Measurements from ENCODE around the gene CPPED1. TPM values are rescaled to one million over a fixed set of nuclear protein-coding genes. Genes with fewer than 3 reads are reported as not detected.

The CPPED1 gene
- total and polyA plus RNA-seq, 2 experiments from 2014 or later = 6.2 to 7.3 TPM

DNA sequence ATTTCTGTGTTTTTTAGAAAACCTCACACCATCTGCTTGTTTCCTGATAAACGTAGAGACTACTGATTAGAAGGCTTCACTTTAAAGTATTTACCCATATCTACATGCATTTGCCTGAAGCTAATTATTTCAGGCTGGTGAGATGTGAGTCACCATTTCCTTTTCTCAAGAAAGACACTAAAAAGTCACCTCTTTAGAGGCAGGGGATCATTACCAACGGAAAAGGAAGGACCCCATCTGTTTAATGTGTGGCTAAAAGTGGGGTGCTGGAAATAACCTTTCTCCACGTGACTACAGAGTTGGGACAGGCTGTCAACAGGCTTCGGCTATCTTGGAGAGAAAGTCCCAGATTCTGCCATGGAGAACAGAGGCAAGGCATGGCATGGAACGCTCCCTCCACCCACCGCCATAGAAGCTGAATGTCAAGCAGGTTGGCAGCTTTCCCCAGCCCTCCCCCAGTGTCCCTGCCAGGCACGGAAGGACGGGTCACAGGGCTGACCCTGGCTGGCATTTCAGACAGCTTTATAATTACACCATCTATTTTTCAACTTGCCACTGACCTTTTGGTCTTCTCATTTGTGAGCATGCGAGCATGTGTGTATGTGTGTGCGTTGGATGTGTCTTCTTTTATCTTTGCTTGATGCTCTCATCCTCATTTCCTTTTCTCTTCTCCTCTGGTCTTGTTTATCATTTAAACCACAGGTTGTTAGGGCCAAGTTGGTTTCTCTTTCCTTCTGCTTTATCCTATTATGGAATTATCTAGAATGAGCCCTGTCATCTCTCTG is 157.0 kb downstream of the CPPED1 start:
- no peak for ATAC-seq

DNA sequence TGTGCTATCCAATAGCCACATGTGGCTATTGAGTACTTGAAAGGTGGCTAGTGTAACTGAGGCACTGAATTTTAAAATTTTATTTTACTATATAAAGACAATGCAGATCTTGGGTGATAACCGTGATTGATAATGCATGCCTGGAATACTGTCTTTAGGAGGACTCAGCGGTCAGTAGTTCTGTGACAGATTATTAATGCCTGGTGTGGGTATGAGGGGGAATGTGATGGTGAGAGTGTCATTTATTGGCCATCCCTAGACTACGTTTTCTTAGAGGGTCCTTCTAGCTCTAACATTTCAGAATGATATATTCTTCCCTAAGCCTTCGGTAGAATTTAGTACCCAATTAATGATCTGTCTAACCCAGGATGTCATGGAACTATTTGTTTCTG is 157.6 kb downstream of the CPPED1 start:
- Histone ChIP-seq H2AFZ (no peak overlapping the region), H3K36me3 (ENCODE audit: insufficient read depth) (no peaks in the 10 kb centered on the region), H3K4me1 (ENCODE audit: insufficient read depth) (no peaks in the 10 kb centered on the region), H3K9me2 (ENCODE audit: insufficient read depth) (no peaks in the 10 kb centered on the region; the same call in 1 of the 2 replicates), H3K4me3 (no peak overlapping the region), H3K4me2 (no peak overlapping the region), H3K27ac (ENCODE audit: low read depth) (no peak overlapping the region), H3K27me3 (ENCODE audit: insufficient read depth) (no peaks in the 10 kb centered on the region), H3F3A (replicated peaks; ENCODE audit: low read depth) (no peaks in the 10 kb centered on the region), H3K79me2 (replicated peaks; ENCODE audit: insufficient read depth) (no peaks in the 10 kb centered on the region), H4K20me1 (replicated peaks; ENCODE audit: insufficient read depth) (no peaks in the 10 kb centered on the region; the same call in 1 of the 2 replicates)
- DNase-seq (ENCODE audit: low spot score) (no peak), ATAC-seq (no peak)
- Mint-ChIP-seq H3K4me1 (no peaks in the 10 kb centered on the region), H3K27me3 (ENCODE audit: insufficient read depth, low read depth, poor library complexity) (peaks cover 2% of the 10 kb centered on the region), H3K36me3 (ENCODE audit: low read depth) (no peaks in the 10 kb centered on the region), H3K9me3 (no peaks in the 10 kb centered on the region; the same call in 2 of the 3 replicates), H3K27ac (no peak overlapping the region), H3K4me3 (no peak overlapping the region)
- TF ChIP-seq ZNF114 (CRISPR knock-in tag; IDR thresholded peaks at IDR 0.05) = no peak
- TF ChIP-seq, protein P1, sequence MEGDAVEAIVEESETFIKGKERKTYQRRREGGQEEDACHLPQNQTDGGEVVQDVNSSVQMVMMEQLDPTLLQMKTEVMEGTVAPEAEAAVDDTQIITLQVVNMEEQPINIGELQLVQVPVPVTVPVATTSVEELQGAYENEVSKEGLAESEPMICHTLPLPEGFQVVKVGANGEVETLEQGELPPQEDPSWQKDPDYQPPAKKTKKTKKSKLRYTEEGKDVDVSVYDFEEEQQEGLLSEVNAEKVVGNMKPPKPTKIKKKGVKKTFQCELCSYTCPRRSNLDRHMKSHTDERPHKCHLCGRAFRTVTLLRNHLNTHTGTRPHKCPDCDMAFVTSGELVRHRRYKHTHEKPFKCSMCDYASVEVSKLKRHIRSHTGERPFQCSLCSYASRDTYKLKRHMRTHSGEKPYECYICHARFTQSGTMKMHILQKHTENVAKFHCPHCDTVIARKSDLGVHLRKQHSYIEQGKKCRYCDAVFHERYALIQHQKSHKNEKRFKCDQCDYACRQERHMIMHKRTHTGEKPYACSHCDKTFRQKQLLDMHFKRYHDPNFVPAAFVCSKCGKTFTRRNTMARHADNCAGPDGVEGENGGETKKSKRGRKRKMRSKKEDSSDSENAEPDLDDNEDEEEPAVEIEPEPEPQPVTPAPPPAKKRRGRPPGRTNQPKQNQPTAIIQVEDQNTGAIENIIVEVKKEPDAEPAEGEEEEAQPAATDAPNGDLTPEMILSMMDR (conservative IDR thresholded peaks at IDR 0.05; ENCODE audit: low read depth in 2 of 2) = no peak
- TF ChIP-seq EZH2phosphoT487 (IDR thresholded peaks at IDR 0.05; ENCODE audit: unreplicated experiment) = no peak
- TF ChIP-seq, protein P2, sequence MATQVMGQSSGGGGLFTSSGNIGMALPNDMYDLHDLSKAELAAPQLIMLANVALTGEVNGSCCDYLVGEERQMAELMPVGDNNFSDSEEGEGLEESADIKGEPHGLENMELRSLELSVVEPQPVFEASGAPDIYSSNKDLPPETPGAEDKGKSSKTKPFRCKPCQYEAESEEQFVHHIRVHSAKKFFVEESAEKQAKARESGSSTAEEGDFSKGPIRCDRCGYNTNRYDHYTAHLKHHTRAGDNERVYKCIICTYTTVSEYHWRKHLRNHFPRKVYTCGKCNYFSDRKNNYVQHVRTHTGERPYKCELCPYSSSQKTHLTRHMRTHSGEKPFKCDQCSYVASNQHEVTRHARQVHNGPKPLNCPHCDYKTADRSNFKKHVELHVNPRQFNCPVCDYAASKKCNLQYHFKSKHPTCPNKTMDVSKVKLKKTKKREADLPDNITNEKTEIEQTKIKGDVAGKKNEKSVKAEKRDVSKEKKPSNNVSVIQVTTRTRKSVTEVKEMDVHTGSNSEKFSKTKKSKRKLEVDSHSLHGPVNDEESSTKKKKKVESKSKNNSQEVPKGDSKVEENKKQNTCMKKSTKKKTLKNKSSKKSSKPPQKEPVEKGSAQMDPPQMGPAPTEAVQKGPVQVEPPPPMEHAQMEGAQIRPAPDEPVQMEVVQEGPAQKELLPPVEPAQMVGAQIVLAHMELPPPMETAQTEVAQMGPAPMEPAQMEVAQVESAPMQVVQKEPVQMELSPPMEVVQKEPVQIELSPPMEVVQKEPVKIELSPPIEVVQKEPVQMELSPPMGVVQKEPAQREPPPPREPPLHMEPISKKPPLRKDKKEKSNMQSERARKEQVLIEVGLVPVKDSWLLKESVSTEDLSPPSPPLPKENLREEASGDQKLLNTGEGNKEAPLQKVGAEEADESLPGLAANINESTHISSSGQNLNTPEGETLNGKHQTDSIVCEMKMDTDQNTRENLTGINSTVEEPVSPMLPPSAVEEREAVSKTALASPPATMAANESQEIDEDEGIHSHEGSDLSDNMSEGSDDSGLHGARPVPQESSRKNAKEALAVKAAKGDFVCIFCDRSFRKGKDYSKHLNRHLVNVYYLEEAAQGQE (IDR thresholded peaks at IDR 0.05; ENCODE audit: unreplicated experiment) = no peak
- TF ChIP-seq, protein P3, sequence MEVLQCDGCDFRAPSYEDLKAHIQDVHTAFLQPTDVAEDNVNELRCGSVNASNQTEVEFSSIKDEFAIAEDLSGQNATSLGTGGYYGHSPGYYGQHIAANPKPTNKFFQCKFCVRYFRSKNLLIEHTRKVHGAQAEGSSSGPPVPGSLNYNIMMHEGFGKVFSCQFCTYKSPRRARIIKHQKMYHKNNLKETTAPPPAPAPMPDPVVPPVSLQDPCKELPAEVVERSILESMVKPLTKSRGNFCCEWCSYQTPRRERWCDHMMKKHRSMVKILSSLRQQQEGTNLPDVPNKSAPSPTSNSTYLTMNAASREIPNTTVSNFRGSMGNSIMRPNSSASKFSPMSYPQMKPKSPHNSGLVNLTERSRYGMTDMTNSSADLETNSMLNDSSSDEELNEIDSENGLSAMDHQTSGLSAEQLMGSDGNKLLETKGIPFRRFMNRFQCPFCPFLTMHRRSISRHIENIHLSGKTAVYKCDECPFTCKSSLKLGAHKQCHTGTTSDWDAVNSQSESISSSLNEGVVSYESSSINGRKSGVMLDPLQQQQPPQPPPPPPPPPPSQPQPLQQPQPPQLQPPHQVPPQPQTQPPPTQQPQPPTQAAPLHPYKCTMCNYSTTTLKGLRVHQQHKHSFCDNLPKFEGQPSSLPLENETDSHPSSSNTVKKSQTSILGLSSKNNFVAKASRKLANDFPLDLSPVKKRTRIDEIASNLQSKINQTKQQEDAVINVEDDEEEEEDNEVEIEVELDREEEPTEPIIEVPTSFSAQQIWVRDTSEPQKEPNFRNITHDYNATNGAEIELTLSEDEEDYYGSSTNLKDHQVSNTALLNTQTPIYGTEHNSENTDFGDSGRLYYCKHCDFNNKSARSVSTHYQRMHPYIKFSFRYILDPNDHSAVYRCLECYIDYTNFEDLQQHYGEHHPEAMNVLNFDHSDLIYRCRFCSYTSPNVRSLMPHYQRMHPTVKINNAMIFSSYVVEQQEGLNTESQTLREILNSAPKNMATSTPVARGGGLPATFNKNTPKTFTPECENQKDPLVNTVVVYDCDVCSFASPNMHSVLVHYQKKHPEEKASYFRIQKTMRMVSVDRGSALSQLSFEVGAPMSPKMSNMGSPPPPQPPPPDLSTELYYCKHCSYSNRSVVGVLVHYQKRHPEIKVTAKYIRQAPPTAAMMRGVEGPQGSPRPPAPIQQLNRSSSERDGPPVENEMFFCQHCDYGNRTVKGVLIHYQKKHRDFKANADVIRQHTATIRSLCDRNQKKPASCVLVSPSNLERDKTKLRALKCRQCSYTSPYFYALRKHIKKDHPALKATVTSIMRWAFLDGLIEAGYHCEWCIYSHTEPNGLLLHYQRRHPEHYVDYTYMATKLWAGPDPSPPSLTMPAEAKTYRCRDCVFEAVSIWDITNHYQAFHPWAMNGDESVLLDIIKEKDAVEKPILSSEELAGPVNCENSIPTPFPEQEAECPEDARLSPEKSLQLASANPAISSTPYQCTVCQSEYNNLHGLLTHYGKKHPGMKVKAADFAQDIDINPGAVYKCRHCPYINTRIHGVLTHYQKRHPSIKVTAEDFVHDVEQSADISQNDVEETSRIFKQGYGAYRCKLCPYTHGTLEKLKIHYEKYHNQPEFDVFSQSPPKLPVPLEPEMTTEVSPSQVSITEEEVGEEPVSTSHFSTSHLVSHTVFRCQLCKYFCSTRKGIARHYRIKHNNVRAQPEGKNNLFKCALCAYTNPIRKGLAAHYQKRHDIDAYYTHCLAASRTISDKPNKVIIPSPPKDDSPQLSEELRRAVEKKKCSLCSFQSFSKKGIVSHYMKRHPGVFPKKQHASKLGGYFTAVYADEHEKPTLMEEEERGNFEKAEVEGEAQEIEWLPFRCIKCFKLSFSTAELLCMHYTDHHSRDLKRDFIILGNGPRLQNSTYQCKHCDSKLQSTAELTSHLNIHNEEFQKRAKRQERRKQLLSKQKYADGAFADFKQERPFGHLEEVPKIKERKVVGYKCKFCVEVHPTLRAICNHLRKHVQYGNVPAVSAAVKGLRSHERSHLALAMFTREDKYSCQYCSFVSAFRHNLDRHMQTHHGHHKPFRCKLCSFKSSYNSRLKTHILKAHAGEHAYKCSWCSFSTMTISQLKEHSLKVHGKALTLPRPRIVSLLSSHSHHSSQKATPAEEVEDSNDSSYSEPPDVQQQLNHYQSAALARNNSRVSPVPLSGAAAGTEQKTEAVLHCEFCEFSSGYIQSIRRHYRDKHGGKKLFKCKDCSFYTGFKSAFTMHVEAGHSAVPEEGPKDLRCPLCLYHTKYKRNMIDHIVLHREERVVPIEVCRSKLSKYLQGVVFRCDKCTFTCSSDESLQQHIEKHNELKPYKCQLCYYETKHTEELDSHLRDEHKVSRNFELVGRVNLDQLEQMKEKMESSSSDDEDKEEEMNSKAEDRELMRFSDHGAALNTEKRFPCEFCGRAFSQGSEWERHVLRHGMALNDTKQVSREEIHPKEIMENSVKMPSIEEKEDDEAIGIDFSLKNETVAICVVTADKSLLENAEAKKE (CRISPR knock-in tag; IDR thresholded peaks at IDR 0.05) = no peak

More for the DNA sequence above, 157.0 kb downstream of the CPPED1 start:
- Mint-ChIP-seq H3K36me3 (ENCODE audit: low read depth) (no peaks in the 10 kb centered on the region; the same call in 2 of the 3 replicates), H3K4me3 (no peak overlapping the region), H3K27ac (no peak overlapping the region), H3K27me3 (ENCODE audit: insufficient read depth, low read depth, poor library complexity) (peaks cover 2% of the 10 kb centered on the region), H3K4me1 (no peaks in the 10 kb centered on the region), H3K9me3 (no peaks in the 10 kb centered on the region; the same call in 2 of the 3 replicates)
- Histone ChIP-seq H4K20me1 (replicated peaks; ENCODE audit: insufficient read depth) (no peaks in the 10 kb centered on the region; the same call in 1 of the 2 replicates), H3K79me2 (replicated peaks; ENCODE audit: insufficient read depth) (no peaks in the 10 kb centered on the region), H3F3A (replicated peaks; ENCODE audit: low read depth) (no peaks in the 10 kb centered on the region), H3K4me1 (ENCODE audit: insufficient read depth) (no peaks in the 10 kb centered on the region), H3K36me3 (ENCODE audit: insufficient read depth) (no peaks in the 10 kb centered on the region), H2AFZ (no peak overlapping the region), H3K9me2 (ENCODE audit: insufficient read depth) (no peaks in the 10 kb centered on the region; the same call in 1 of the 2 replicates), H3K4me3 (no peak overlapping the region), H3K27ac (ENCODE audit: low read depth) (no peak overlapping the region), H3K4me2 (no peak overlapping the region), H3K27me3 (ENCODE audit: insufficient read depth) (no peaks in the 10 kb centered on the region)
- DNase-seq (ENCODE audit: low spot score) = no peak
- no peak for TF ChIP-seq ZNF114 (CRISPR knock-in tag; IDR thresholded peaks at IDR 0.05)
- no peak for TF ChIP-seq POLR2AphosphoS5 (IDR thresholded peaks at IDR 0.05; ENCODE audit: low read depth)

Data from GM23338 (cell line).